PC-9 (cell line): ENCODE measurements around the gene SLC4A9. TPM values are rescaled to one million over a fixed set of nuclear protein-coding genes. Genes with fewer than 3 reads are reported as not detected.

Experiments used
- BruUV-seq: library from RNA; stranded (reverse); fragments of 400-500 nt; replicated peaks from 2 replicates; lab custom pipeline; 2021; lab: Mats Ljungman, UMichigan
- CTCF ChIA-PET: fragments of 300-600 bp; sonication (Branson Sonifier 250); formaldehyde crosslinking; loops from one replicate; lab custom pipeline; 2022; ENCODE audit warnings: antibody characterized with exemption; lab: Charles Lee
- POLR2A ChIA-PET: fragments of 300-600 bp; sonication (Branson Sonifier 250); formaldehyde crosslinking; loops from one replicate; lab custom pipeline; 2022; ENCODE audit warnings: antibody characterized with exemption; ENCODE audit not compliant: unreplicated experiment; lab: Charles Lee
- DNase-seq, 2 experiments: peaks; one replicate each; pipeline versions ENCODE4 v3.0.0 to v3.0.0-alpha.2; 2015 to 2022; ENCODE audit warnings: mixed read lengths in 1 of 2
- H2AFZ ChIP-seq: fragments of 200-600 bp; sonication (generic); 2 replicates; pipeline ENCODE4 v1.8.1; 2017; ENCODE audit warnings: antibody characterized with exemption
- H3F3A ChIP-seq: fragments of 200-600 bp; sonication (generic); 2 replicates; pipeline ENCODE4 v1.8.1; 2017; ENCODE audit warnings: antibody characterized with exemption, mild to moderate bottlenecking, low read depth; ENCODE audit not compliant: insufficient read depth
- H3K27ac ChIP-seq: fragments of 200-600 bp; sonication (generic); 2 replicates; pipeline ENCODE4 v1.6.1; 2016; ENCODE audit warnings: mixed run types
- H3K27me3 ChIP-seq: fragments of 200-600 bp; sonication (generic); 2 replicates; pipeline ENCODE4 v1.6.1; 2016; ENCODE audit warnings: low read depth, mixed run types; ENCODE audit not compliant: insufficient read depth
- H3K36me3 ChIP-seq: fragments of 200-600 bp; sonication (generic); 2 replicates; pipeline ENCODE4 v1.6.1; 2016; ENCODE audit warnings: low read depth, mixed run types
- H3K4me1 ChIP-seq: fragments of 200-600 bp; sonication (generic); replicated peaks from 2 replicates; pipeline ENCODE4 v1.6.1; 2016; ENCODE audit warnings: mixed run types; ENCODE audit not compliant: insufficient read depth
- H3K4me2 ChIP-seq: fragments of 200-600 bp; sonication (generic); 2 replicates; pipeline ENCODE4 v1.6.1; 2017; ENCODE audit warnings: mixed run types
- H3K4me3 ChIP-seq: fragments of 200-600 bp; sonication (generic); 2 replicates; pipeline ENCODE4 v1.6.1; 2016; ENCODE audit warnings: mixed run types
- H3K79me2 ChIP-seq: fragments of 200-600 bp; sonication (generic); 2 replicates; pipeline ENCODE4 v1.6.1; 2017; ENCODE audit warnings: low read depth, mixed run types
- H3K9me2 ChIP-seq: fragments of 200-600 bp; sonication (generic); 2 replicates; pipeline ENCODE4 v1.8.1; 2017; ENCODE audit warnings: mild to moderate bottlenecking; ENCODE audit not compliant: insufficient read depth
- H3K9me3 ChIP-seq: fragments of 200-600 bp; sonication (generic); 2 replicates; pipeline ENCODE4 v1.8.1; 2016; ENCODE audit warnings: low read depth; ENCODE audit not compliant: insufficient read depth
- H4K20me1 ChIP-seq: fragments of 200-600 bp; sonication (generic); 2 replicates; pipeline ENCODE4 v1.8.1; 2017; ENCODE audit not compliant: insufficient read depth
- EZH2 ChIP-seq: fragments of 200-600 bp; sonication (generic); IDR thresholded peaks from 2 replicates; pipeline ENCODE4 v1.8.0; 2017; ENCODE audit warnings: antibody characterized with exemption, low read depth
- intact Hi-C: fragments of 100-400 bp; cut with micrococcal nuclease; formaldehyde crosslinking; loops from one replicate; pipeline ENCODE4 v1.10.0; 2022; ENCODE audit not compliant: unreplicated experiment
- total RNA-seq: library from RNA; stranded (reverse); gene quantifications from 2 replicates; pipeline ENCODE4 v1.2.3, GENCODE V29; 2021
- TF ChIP-seq, protein P1 (sequence below): fragments of 200-600 bp; sonication (generic); conservative IDR thresholded peaks from 2 replicates; pipeline ENCODE4 v1.6.1; 2017; ENCODE audit warnings: mixed run types, antibody characterized with exemption, mild to moderate bottlenecking, moderate library complexity

Gene SLC4A9
- total RNA-seq, 1 experiment from 2014 or later: 0.20 TPM

GRCh38 chr5:140401362-140402257, 41.6 kb downstream of the SLC4A9 start, which contains the start of gene ANKHD1:
ANKHD1 (plus strand) TSS chr5:140401833; CDS start chr5:140401968, 135 bp downstream.
- H3K27ac ChIP-seq: peak within 1 kb of the TSS; percentile 83
- H2AFZ ChIP-seq: peak within 1 kb of the TSS; percentile 79
- BruUV-seq: no TSS peak
- H4K20me1 ChIP-seq: peaks cover 38% of the 10 kb centered on the region
- peaks cover 64% of the 10 kb centered on the region for H3K79me2 ChIP-seq
- H3K36me3 ChIP-seq: no peaks in the 10 kb centered on the region
- CTCF ChIA-PET: no interaction called here
- peaks cover 37% of the 10 kb centered on the region for H3K4me1 ChIP-seq
- peak within 1 kb of the TSS; percentile 89 for H3K4me3 ChIP-seq
- intact Hi-C loops: loop anchor here (2.0 kb wide), 2 partner anchors 245 to 317 kb away; partner anchors contain the start of genes IK and NDUFA2
- no peaks in the 10 kb centered on the region for H3K9me2 ChIP-seq
- H3F3A ChIP-seq: peaks cover 28% of the 10 kb centered on the region
- TF ChIP-seq EZH2: no peak
- TF ChIP-seq, protein P1, sequence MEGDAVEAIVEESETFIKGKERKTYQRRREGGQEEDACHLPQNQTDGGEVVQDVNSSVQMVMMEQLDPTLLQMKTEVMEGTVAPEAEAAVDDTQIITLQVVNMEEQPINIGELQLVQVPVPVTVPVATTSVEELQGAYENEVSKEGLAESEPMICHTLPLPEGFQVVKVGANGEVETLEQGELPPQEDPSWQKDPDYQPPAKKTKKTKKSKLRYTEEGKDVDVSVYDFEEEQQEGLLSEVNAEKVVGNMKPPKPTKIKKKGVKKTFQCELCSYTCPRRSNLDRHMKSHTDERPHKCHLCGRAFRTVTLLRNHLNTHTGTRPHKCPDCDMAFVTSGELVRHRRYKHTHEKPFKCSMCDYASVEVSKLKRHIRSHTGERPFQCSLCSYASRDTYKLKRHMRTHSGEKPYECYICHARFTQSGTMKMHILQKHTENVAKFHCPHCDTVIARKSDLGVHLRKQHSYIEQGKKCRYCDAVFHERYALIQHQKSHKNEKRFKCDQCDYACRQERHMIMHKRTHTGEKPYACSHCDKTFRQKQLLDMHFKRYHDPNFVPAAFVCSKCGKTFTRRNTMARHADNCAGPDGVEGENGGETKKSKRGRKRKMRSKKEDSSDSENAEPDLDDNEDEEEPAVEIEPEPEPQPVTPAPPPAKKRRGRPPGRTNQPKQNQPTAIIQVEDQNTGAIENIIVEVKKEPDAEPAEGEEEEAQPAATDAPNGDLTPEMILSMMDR: no peak
- DNase-seq: peak; percentile 98 to 99
- POLR2A ChIA-PET: interaction anchor here (0.5 to 1.1 kb wide), 5 partner anchors 10 to 1203 kb away, joined by 3 to 14 read pairs (median 9); partner anchors contain the start of gene IK
- no peaks in the 10 kb centered on the region for H3K9me3 ChIP-seq
- peak within 1 kb of the TSS; percentile 87 for H3K4me2 ChIP-seq
- H3K27me3 ChIP-seq: no peaks in the 10 kb centered on the region

DNA sequence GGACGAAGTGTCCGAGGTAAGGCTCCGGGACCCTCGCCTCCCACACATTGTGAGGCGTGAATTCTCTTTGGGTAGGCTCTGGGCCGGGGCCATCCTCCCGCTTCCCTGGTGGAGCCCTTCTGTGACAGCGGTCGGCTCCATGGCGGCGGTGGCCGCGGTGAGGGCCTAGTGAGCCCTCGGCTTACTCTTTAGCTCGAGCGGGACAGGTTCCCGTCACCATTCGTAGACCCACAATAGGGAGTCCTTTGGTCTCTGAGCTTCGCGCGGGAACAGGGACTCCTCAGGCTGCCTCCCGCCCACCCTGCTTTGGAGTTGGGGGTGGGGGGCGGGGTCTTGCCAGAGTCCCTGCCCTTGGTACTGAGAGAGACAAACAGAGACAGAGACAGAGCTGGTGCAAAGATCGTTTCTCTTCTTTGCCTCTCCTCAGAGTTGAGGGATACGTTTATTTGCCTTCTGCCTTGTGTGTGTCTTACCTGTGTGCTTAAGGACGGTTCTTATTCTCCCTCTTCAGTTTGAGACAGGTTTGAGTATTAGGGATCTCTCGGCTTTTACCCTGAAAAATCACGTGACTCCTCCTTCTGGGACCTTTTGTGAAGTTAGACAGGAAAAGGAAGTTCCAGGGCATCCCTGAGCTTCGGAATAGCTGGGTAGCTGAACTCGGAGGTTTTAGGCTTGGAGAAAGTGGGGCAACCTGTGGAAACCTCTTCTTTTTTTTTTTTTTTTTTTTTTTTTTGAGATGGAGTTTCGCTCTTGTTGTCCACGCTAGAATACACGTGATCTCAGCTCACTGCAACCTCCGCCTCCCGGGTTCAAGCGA, 42.5 kb downstream of the SLC4A9 start:
- TSS peak; percentile 28 for BruUV-seq
- Histone ChIP-seq H3F3A (peaks cover 28% of the 10 kb centered on the region), H3K9me3 (no peaks in the 10 kb centered on the region), H3K9me2 (no peaks in the 10 kb centered on the region), H2AFZ (peak overlapping the region; percentile 70), H3K4me3 (peak overlapping the region; percentile 89), H3K4me1 (peaks cover 36% of the 10 kb centered on the region), H3K4me2 (peak overlapping the region; percentile 87), H3K27me3 (no peaks in the 10 kb centered on the region), H3K79me2 (peaks cover 73% of the 10 kb centered on the region), H3K27ac (peak overlapping the region; percentile 53), H4K20me1 (peaks cover 44% of the 10 kb centered on the region), H3K36me3 (no peaks in the 10 kb centered on the region)
- TF ChIP-seq, protein P1: no peak
- no peak for TF ChIP-seq EZH2
- ChIA-PET CTCF (interaction anchor here (0.7 kb wide), 1 partner anchor 163 kb away, joined by 6 read pairs; no protein-coding TSS in a partner anchor), POLR2A (interaction anchor here (0.5 to 1.1 kb wide), 2 partner anchors 128 to 245 kb away, joined by 6 to 7 read pairs; partner anchors contain the start of genes IK and NDUFA2)
- peak; percentile 44 to 65 for DNase-seq
- intact Hi-C loops: no loop called here

DNA sequence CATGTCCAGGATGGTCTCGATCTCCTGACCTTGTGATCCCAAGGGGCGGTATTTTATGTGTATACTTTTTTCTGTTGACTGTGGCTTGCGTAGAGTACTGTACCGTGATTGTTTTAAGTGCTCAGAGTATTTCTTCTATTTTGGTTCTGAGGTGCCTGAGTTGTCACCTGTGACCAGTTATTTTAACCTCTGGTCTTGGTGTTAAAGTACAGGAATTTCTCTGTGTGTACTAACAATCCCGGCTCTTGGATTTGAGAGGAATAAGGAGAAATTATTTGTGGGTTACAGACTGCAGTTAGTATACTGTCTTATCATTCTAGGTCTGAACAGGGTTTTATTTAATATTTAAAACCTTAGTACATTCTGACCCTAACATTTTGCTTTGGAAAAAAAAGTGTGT, 43.6 kb downstream of the SLC4A9 start:
- TF ChIP-seq EZH2: no peak
- TF ChIP-seq, protein P1: no peak
- Histone ChIP-seq H3K4me2 (peak overlapping the region; percentile 87), H3K4me3 (peak overlapping the region; percentile 89; the same call in 1 of the 2 replicates), H3K9me3 (no peaks in the 10 kb centered on the region), H3K4me1 (peaks cover 33% of the 10 kb centered on the region), H3K9me2 (no peaks in the 10 kb centered on the region), H4K20me1 (peaks cover 55% of the 10 kb centered on the region), H3K36me3 (no peaks in the 10 kb centered on the region), H2AFZ (no peak overlapping the region), H3K79me2 (peaks cover 83% of the 10 kb centered on the region), H3F3A (peaks cover 29% of the 10 kb centered on the region), H3K27me3 (no peaks in the 10 kb centered on the region), H3K27ac (no peak overlapping the region)
- ChIA-PET CTCF (interaction anchor here (0.6 kb wide), 1 partner anchor 34 kb away, joined by 4 read pairs; no protein-coding TSS in a partner anchor), POLR2A (no interaction called here)
- no TSS peak for BruUV-seq
- DNase-seq: no peak
- intact Hi-C loops: no loop called here
